HG02623 (cell line): ENCODE measurements around the gene CFHR5.
"Not testable (repeated sequence)": the region's sequence is repeated elsewhere in the genome, so short reads cannot be mapped to it uniquely, and the experiment has no call there.

ENCODE experiments used
- ATAC-seq: cut with Tn5 transposase; IDR thresholded peaks from one replicate; pipeline ENCODE4 v1.9.1; 2021; ENCODE audit warnings: moderate library complexity; ENCODE audit not compliant: unreplicated experiment

The CFHR5 gene

DNA sequence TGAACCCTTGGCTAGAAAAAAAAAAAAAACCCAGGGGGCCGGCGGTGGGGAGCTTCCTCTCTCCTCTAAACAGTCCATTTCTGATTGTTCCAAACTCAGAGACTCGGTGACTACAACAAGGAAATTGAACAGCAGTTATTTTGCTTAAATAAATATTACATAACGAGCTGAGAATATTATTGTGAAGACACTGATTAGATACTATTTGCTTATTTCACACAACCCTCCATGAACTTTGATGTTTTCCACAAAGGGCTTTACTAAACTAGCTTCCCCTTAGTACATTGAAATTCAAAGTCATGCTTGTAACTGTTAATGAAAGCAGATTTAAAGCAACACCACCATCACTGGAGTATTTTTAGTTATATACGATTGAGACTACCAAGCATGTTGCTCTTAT is at the start of gene CFHR5:
CFHR5 (plus strand) TSS at position 279 of the 400 bp plus-strand sequence; CDS start at position 388, 109 bp downstream.
- ATAC-seq = no peak

DNA sequence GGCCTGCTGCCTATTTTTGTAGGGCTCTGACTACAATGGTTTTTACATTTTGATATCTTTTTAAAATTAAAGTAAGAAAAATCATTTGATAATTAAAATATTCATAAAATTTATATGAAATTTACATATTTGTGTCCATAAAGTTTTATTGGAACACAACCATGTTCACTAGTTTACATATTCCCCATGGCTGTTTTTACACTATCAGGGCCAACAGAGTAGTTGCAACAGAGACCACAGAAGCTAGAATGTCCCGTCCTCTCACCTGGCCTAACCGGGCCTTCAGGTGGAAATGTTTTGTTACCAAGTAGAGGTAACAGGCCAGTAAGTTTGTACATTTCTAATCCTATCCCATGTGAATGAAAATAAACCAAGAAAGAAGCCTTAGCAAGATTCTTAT is 44.5 kb upstream of the CFHR5 start:
- not testable (repeated sequence) for ATAC-seq

DNA sequence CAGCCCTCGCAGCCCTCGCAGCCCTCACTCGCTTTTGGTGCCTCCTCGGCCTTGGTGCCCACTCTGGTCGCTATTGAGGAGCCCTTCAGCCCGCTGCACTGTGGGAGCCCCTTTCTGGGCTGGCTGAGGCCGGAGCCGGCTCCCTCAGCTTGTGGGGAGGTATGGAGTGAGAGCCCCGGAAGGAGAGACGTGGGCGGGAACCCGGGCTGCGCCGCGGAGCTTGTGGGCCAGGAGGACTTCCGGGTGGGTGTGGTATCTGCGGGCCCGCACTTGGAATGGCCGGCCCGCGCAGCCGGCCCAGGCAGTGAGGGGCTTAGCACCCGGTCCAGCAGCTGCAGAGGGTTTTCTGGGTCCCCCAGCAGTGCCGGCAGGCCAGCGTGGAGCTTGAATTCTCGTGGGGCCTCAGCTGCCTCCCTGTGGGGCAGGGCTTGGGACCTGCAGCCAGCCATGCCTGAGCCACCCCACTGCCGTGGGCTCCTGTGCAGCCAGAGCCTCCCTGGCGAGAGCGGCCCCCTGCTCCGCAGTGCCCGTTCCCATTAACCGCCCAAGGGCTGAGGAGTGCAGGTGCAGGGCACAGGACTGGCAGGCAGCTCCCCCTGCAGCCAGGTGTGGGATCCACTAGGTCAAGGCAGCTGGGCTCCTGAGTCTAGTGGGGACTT is 43.7 kb upstream of the CFHR5 start:
- no peak for ATAC-seq

DNA sequence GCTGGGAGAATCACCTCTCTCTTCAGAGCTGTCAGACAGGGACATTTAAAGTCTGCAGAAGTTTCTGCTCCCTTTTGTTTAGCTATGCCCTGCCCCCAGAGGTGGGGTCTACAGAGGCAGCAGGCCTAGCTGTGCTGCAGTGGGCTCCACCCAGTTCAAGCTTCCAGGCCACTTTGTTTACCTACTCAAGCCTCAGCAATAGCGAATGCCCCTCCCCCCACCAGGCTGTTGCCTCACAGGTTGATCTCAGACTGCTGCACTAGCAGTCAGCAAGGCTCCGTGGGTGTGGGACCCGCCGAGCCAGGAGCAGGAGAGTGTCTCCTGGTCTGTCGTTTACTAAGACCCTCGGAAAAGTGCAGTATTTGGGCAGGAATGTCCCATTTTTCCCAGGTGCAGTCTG is 35.9 kb upstream of the CFHR5 start:
- not testable (repeated sequence) for ATAC-seq

DNA sequence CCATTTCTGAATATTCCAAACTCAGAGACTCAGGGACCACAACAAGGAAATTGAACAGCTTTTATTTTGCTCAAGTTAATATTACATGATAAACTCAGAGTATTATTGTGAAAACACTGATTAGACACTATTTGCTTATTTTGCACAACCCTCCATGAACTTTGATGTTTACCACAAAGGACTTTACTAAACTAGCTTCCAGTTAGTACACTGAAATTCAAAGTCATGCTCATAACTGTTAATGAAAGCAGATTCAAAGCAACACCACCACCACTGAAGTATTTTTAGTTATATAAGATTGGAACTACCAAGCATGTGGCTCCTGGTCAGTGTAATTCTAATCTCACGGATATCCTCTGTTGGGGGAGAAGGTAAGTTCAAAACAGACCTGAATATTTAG is 33.8 kb upstream of the CFHR5 start, which contains the start of gene CFHR2:
CFHR2 (plus strand) TSS at position 171 of the 400 bp plus-strand sequence; CDS start at position 314, 143 bp downstream.
- ATAC-seq = not testable (repeated sequence)

DNA sequence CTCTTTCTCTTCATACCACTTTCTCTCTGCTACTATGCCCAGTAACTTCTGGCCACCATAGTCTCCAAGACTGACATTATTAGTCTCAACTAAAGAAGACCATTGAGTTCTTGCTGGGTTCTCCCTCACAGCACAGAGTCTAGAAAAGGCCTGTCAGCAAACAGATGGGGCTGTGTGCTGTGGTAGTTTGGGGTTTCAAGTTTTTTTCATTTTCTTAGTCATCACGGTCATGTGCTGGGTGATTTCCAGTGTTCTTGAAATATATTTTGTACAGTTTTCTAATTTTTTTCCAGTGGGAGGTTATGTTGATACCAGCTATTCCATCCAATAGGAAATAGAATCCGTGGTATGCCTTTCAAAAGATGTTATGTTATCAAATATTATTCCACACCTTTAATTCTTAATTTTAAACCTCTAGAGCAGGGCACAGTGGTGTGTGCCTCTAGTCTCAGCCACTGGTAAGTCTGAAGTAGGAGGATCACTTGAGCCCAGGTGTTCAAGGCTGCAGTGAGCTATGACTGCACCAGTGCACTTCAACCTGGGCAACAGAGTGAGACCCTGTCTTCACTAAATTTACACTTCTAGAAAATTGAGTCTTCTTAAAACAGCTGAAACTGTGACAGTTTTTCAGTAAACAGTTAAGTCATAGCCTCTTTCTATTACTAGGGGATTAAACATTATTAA is 25.5 kb upstream of the CFHR5 start:
- ATAC-seq = peak; percentile 85

DNA sequence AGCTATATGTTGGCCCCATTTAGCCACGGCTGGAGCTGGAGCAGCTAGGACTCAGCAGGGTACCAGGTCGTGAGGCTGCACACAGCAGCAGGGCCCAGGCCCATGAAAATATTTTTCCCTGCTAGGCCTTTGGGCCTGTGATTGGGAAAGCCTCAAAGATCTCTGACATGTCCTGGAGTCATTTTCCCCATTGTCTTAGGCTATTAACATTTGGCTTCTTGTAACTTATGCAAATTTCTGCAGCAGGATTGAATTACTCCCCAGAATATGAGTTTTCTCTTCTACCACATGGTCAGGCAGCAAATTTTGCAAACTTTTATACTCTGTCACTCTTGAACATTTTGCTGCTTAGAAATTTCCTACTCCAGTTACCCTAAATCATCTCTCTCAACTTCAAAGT is 22.6 kb upstream of the CFHR5 start:
- no peak for ATAC-seq

DNA sequence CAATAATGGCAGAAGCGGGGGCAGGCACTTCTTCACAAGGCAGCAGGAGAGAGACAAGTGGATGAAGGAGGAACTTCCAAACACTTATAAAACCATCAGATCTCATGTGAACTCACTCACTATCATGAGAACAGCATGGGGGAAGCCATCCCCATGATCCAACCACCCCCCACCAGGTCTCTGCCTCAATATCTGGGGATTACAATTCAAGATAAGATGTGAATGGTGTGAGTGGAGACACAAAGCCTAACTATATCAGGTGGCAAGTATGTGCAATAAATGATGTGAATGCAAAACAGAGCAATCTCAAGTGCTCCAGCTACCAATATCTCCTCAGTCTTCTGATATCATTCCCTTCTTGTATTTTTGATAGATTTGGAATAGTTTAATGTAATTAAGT is 21.4 kb upstream of the CFHR5 start:
- no peak for ATAC-seq

DNA sequence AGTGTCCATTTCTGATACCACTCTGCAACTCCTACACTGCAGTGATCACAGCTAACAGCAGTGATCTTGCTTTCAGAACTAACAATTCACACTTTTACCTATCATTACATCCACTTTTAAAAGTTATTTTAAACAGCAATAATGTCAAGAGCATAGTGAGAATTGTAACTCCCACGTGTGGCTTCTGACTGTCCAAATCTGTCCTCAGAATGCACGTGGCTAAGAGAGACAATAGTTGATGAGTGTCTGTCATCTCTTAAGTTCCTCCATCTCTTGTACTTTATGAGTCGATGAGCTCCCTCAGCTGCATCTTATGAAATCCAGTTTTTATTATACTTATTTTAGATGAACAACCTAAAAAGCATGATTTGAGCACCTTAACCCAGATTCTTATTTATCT is 16.5 kb upstream of the CFHR5 start:
- peak; percentile 81 for ATAC-seq

DNA sequence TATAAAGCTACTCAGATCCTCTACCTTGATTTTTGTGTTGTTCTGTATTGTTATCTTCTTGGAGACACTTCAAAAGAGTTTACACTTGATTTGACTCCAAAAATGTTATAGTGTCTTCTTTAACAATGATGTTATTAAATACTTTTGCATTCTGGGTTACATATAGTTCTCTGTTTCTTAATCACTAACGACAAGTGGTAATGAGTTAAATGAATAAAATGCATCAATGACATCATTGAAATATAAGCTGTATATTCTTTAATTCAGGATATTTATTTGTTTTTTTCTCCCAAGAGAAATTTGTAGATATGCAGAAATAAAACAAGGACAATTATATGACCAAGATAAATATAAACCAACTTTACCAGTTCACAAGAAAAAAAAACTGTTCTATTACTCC is 7.2 kb upstream of the CFHR5 start:
- ATAC-seq = no peak

DNA sequence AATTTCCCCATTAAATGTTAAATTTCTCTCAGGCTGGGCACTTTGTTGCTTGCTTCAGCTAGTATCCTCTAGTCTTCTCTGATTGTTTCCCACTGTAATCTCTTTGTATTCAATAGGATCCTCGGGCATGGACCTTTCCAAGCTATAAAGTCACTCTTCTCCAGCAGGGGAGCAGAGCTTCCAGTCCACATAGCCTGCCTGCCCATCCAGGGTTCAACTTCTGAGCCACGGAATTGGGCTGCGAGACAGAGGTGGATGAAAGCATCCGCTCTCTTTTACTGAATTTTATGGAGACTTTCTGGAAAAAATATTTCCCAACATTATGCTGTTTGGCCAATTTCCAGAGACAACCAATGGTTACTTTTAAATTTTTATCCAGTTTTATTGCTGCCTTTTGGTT is 1.1 kb upstream of the CFHR5 start:
- no peak for ATAC-seq

DNA sequence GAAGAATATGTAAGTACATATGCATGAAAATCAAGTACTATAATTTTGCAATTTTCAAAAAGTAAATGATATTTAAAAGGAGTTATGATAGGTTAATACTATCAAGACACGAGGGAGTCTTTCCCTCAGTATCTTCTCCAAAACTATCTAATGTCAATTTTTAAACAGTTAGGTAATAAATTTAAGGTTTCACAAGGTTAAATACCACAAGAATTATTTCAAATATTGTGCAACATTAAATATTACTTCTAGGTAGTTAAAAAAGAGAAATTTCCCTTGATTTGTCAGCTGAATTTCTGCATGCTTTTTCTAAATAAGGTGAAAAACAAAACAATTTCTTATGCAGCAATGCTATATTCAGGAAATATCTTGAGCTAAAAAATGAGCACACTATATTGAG is 3.5 kb downstream of the CFHR5 start:
- ATAC-seq = no peak

DNA sequence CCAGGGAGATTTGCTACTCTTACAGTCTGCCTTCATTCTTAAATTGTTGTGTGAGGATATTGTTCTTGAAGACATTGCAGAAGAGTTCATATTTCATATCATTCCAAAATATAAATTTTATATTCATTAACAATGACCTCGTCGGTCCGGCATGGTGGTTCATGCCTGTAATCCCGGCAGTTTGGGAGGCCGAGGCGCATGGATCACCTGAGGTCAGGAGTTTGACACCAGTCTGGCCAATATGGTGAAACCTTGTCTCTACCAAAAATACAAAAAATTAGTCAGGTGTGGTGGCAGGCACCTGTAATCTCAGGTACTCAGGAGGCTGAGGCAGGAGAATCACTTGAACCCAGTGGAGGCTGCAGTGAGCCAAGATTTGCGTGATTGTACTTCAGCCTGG is 4.9 kb downstream of the CFHR5 start:
- not testable (repeated sequence) for ATAC-seq

DNA sequence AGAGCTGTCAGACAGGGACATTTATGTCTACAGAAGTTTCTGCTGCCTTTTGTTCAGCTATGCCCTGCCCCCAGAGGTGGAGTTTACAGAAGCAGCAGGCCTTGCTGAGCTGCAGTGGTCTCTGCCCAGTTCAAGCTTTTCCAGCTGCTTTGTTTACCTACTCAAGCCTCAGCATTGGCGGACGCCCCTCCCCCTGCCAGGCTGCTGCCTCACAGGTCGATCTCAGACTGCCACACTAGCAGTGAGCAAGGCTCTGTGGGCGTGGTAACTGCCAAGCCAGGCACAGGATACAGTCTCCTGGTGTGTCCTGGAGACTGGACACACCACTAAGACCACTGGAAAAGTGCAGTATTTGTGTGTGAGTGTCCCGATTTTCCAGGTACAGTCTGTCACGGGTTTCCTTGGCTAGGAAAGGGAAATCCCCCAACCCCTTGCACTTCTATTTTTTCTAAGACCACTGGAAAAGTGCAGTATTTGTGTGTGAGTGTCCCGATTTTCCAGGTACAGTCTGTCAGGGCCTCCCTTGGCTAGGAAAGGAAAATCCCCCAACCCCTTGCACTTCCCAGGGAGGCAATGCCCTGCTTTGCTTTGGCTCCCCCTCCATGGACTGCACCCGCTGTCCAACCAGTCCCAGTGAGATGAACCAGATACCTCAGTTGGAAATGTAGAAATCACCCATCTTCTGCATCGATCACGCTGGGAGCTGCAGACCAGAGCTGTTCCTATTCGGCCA is 14.7 kb downstream of the CFHR5 start:
- ATAC-seq = not testable (repeated sequence)

DNA sequence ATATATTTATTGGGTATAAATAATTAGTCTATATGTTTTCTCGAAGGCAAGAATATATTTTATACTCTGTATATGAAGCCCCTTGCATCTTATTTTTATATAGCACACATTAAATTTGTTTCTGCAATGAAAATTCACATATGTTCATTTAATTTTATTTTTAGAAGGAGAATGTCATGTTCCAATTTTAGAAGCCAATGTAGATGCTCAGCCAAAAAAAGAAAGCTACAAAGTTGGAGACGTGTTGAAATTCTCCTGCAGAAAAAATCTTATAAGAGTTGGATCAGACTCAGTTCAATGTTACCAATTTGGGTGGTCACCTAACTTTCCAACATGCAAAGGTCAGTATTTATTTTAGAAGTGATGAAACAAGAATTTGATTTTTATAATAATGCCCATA is 16.6 kb downstream of the CFHR5 start:
- no peak for ATAC-seq

DNA sequence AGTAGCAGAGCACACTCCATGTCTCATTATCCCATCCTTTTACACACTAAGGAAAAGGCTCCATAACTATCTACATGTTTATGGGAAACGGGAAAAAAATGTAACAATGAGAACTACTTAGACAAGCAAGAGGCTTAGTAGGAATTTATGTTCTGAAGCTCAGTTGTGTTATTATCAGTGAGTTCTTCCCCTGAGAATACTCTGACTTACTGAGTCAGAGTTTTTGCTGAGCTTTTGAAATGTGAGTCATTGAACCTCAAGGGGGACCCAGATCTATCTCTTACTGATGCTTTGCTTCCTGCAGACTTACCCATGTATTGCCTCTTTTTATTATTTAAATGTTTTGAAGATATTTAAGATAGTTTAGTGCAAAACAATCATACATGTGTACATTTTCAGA is 20.1 kb downstream of the CFHR5 start:
- no peak for ATAC-seq

DNA sequence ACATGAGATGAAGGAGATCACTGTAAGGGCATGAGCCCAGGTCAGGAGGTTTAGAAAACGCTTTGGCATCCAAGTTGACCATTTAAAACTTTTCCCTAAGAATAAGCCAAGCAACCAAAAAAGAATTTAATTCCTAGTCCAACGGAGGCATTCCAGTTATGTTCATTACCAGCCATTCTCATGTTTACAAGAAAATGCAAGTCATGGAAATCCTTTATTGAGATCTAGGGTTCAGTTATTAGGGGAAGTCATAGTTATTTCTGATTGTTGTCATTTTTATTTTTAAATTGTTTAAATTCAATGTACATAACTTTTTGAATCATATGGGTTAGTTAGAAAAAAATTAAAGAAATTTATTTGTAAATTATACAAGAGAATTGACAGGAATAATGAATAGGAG is 24.5 kb downstream of the CFHR5 start:
- no peak for ATAC-seq

DNA sequence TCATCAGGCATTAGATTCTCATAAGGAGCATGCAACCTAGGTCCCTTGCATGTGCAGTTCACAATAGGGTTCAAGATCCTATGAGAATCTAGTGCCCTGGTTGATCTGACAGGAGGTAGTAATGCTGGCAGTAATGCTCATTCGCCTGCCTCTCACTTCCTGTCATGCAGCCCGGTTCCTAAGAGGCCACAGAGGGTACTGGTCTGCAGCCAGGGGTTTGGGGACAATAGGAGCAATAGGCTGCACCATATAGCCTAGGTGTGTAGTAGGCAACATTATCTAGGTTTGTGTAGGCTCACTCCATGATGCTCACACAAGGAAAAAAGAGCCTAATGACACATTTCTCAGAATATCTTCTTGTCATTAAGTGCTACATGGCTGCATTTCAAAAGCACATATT is 25.8 kb downstream of the CFHR5 start:
- ATAC-seq = no peak

DNA sequence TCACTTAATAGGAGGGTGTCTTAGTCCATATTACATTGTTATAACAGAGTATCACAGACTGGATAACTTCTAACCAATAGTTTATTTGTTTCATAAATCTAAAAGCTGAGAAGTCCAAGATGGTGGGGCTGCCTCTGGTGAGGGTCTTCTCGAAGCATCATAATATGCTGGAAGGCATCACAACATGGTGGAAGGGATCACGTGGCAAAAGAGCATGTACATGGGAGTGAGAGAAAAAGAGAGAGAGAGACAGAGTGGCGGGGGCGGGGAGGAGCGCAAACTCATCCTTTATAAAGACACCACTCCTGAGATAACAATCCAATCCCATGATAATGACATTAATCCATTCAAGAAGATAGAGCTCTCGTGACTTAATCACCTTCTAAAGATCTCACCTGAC is 31.5 kb downstream of the CFHR5 start:
- ATAC-seq = no peak

DNA sequence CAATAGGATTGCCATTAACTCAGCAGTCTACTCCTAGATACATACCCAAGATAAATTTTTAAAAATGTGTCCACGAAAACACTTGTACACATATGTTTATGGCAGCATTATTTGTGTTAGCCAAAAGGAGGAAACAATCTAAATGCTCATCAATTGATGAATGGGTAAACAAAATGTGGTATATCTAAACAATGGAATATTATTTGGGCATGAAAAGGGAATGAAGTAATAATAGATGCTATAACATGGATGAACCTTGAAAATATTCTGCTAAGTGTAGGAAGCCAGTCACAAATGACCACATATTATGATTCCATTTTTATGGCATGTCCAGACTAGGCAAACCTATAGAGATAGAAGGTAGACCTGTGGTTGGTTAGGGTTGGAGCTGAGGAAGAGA is 34.3 kb downstream of the CFHR5 start:
- no peak for ATAC-seq

DNA sequence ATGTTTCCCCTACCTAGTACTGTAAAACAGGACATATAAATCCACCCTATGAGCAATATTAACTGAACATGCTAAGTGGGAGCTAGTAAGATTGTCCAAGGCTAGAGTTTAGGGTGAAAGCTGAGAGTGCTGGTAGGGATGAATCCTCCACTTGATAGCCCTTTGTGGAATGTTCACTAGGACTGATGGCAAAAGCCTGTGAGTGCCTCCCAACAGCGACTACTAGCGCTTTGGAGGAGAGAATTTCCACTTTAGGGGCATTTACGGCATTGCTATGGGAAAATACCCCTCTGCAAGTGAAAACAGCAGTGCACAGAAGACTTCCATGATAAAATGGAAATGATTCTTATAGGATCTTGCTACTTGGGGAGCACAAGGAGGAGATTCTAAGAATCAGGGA is 35.9 kb downstream of the CFHR5 start:
- ATAC-seq = no peak

DNA sequence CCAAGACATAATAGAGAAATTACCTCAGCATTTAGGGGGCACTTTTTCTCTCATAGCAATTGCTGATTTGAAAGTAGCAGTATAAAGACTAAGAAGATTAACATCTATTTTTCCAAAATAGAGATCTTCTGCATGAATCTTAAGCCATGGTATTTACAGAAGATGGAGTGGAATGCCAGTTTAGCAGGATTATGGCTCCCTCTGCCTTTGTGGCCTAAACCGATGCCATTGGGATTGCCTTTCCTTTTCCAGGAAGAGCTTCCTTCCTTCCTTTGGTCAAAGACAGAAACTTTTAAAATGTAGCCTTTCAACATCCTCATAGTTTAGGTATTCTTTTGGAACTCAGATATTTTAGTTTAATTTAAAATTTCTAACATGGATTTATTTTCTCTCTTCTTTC is 39.4 kb downstream of the CFHR5 start:
- ATAC-seq = no peak
